Hepatocyte (in vitro differentiated cells): ENCODE measurements around the gene TMEM169. TPM values are rescaled to one million over a fixed set of nuclear protein-coding genes. Genes with fewer than 3 reads are reported as not detected.

ENCODE experiments used
- DNase-seq: peaks from one replicate; pipeline ENCODE4 v3.0.0-alpha.2; 2016; ENCODE audit warnings: low spot score
- H2AFZ ChIP-seq: fragments of 200-600 bp; sonication (generic); 2 replicates; pipeline ENCODE4 v1.6.0; 2016; ENCODE audit warnings: antibody characterized with exemption, mild to moderate bottlenecking
- H3K27ac ChIP-seq: fragments of 200-600 bp; sonication (generic); 2 replicates; pipeline ENCODE4 v1.5.1; 2016; ENCODE audit warnings: mild to moderate bottlenecking
- H3K27me3 ChIP-seq: fragments of 200-600 bp; sonication (generic); 2 replicates; pipeline ENCODE4 v1.6.1; 2016
- H3K36me3 ChIP-seq: fragments of 200-600 bp; sonication (generic); replicated peaks from 2 replicates; pipeline ENCODE4 v1.5.1; 2016; ENCODE audit warnings: low read depth; ENCODE audit not compliant: insufficient read depth
- H3K4me1 ChIP-seq: fragments of 200-600 bp; sonication (generic); 2 replicates; pipeline ENCODE4 v1.5.1; 2016; ENCODE audit warnings: mild to moderate bottlenecking, moderate library complexity; ENCODE audit not compliant: insufficient read depth
- H3K4me2 ChIP-seq: fragments of 200-600 bp; sonication (generic); 2 replicates; pipeline ENCODE4 v1.6.0; 2016
- H3K4me3 ChIP-seq: fragments of 200-600 bp; sonication (generic); 2 replicates; pipeline ENCODE4 v1.5.1; 2016; ENCODE audit warnings: mild to moderate bottlenecking
- H3K79me2 ChIP-seq: fragments of 200-600 bp; sonication (generic); 2 replicates; pipeline ENCODE4 v1.6.0; 2017; ENCODE audit warnings: mild to moderate bottlenecking
- H3K9me2 ChIP-seq: fragments of 200-600 bp; sonication (generic); replicated peaks from 2 replicates; pipeline ENCODE4 v1.6.0; 2017; ENCODE audit warnings: mild to moderate bottlenecking; ENCODE audit not compliant: insufficient read depth
- H3K9me3 ChIP-seq: fragments of 200-600 bp; sonication (generic); 2 replicates; pipeline ENCODE4 v1.5.1; 2016; ENCODE audit warnings: low read depth, mild to moderate bottlenecking
- H4K20me1 ChIP-seq: fragments of 200-600 bp; sonication (generic); 2 replicates; pipeline ENCODE4 v1.6.0; 2016; ENCODE audit warnings: mild to moderate bottlenecking; ENCODE audit not compliant: insufficient read depth, poor library complexity, severe bottlenecking
- EZH2 ChIP-seq: fragments of 200-600 bp; sonication (generic); IDR thresholded peaks from 2 replicates; pipeline ENCODE4 v1.6.1; 2016; ENCODE audit warnings: antibody characterized with exemption, mild to moderate bottlenecking, borderline replicate concordance
- EZH2phosphoT487 ChIP-seq: fragments of 200-600 bp; sonication (generic); IDR thresholded peaks from one replicate; pipeline ENCODE4 v1.6.1; 2018; ENCODE audit warnings: antibody characterized with exemption, mild to moderate bottlenecking, low read depth, moderate library complexity; ENCODE audit not compliant: unreplicated experiment, severe bottlenecking
- WGBS: methylation state at CpG from one replicate; pipeline ENCODE4 v1.1.6; 2016; ENCODE audit warnings: low lambda C conversion rate; ENCODE audit errors: missing lambda C conversion rate; 5-methylcytosine and 5-hydroxymethylcytosine counted together
- polyA plus RNA-seq: library from polyadenylated mRNA; unstranded; fragments of >200 nt; fragmentation: Nextera tagmentation; extraction: Ambion mirVana; gene quantifications from 2 replicates; pipeline ENCODE4 v1.2.1, GENCODE V29; 2016
- total RNA-seq: library from RNA; depleted of rRNA; stranded (reverse); fragments of >200 nt; gene quantifications from 2 replicates; pipeline ENCODE4 v1.2.3, GENCODE V29; 2014
- TF ChIP-seq, protein P1 (sequence below): fragments of 200-600 bp; sonication (generic); IDR thresholded peaks from 2 replicates; pipeline ENCODE4 v1.5.1; 2016; ENCODE audit warnings: antibody characterized with exemption, mild to moderate bottlenecking; ENCODE audit not compliant: poor library complexity

Gene TMEM169
- total and polyA plus RNA-seq, 2 experiments from 2014 or later, result 0.91 to 1.1 TPM

DNA sequence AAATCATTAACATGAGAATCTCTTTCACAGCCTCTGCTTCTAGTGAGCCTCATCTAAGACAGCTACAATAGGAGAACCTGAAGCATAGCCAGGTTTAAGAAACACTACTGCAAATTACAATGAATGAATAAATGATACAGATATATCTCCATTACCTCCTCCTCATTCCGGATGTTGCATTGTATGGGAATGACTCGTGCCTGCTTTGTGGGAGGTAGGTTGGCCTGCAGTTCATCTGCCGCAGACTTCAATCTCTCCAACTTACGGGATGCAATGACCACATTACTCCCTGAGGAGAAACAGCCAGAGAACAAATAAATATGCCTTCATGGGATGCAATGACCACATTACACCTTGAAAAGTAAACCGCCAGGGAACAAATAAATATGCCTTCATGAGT, 15.5 kb upstream of the TMEM169 start:
- Histone ChIP-seq H3K27ac (no peak overlapping the region), H3K79me2 (no peaks in the 10 kb centered on the region), H2AFZ (no peak overlapping the region), H4K20me1 (no peaks in the 10 kb centered on the region), H3K9me2 (no peaks in the 10 kb centered on the region), H3K36me3 (no peaks in the 10 kb centered on the region), H3K27me3 (no peaks in the 10 kb centered on the region), H3K9me3 (no peaks in the 10 kb centered on the region), H3K4me3 (no peak overlapping the region), H3K4me2 (no peak overlapping the region), H3K4me1 (no peaks in the 10 kb centered on the region)
- TF ChIP-seq EZH2, result no peak
- TF ChIP-seq EZH2phosphoT487, result no peak
- TF ChIP-seq, protein P1, sequence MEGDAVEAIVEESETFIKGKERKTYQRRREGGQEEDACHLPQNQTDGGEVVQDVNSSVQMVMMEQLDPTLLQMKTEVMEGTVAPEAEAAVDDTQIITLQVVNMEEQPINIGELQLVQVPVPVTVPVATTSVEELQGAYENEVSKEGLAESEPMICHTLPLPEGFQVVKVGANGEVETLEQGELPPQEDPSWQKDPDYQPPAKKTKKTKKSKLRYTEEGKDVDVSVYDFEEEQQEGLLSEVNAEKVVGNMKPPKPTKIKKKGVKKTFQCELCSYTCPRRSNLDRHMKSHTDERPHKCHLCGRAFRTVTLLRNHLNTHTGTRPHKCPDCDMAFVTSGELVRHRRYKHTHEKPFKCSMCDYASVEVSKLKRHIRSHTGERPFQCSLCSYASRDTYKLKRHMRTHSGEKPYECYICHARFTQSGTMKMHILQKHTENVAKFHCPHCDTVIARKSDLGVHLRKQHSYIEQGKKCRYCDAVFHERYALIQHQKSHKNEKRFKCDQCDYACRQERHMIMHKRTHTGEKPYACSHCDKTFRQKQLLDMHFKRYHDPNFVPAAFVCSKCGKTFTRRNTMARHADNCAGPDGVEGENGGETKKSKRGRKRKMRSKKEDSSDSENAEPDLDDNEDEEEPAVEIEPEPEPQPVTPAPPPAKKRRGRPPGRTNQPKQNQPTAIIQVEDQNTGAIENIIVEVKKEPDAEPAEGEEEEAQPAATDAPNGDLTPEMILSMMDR, result no peak
- WGBS, result 77% methylated on average over 5 of the region's 5 CpGs
- DNase-seq, result no peak

- H3K27me3 ChIP-seq, result no peaks in the 10 kb centered on the region
- H3K4me1 ChIP-seq, result no peaks in the 10 kb centered on the region
- no peak overlapping the region for H3K4me2 ChIP-seq
- H3K9me2 ChIP-seq, result no peaks in the 10 kb centered on the region
- no peaks in the 10 kb centered on the region for H4K20me1 ChIP-seq
- no peaks in the 10 kb centered on the region for H3K79me2 ChIP-seq
- 90% methylated on average over 2 of the region's 2 CpGs for WGBS
- H3K36me3 ChIP-seq, result no peaks in the 10 kb centered on the region
- no peak overlapping the region for H3K4me3 ChIP-seq
- H2AFZ ChIP-seq, result no peak overlapping the region
- no peak overlapping the region for H3K27ac ChIP-seq
- DNase-seq, result no peak
- H3K9me3 ChIP-seq, result no peaks in the 10 kb centered on the region
- no peak for TF ChIP-seq EZH2
- TF ChIP-seq, protein P1, result no peak
- no peak for TF ChIP-seq EZH2phosphoT487
Observed at GRCh38 chr2:216069028-216069427, 12.7 kb upstream of the TMEM169 start.

- WGBS, result 90% methylated on average over 6 of the region's 6 CpGs
- no peak for TF ChIP-seq EZH2phosphoT487
- TF ChIP-seq EZH2, result no peak
- TF ChIP-seq, protein P1, result no peak
- H3K9me3 ChIP-seq, result no peaks in the 10 kb centered on the region
- no peak overlapping the region for H3K4me2 ChIP-seq
- H4K20me1 ChIP-seq, result no peaks in the 10 kb centered on the region
- H3K4me3 ChIP-seq, result no peak overlapping the region
- no peaks in the 10 kb centered on the region for H3K36me3 ChIP-seq
- H3K4me1 ChIP-seq, result no peaks in the 10 kb centered on the region
- H3K27ac ChIP-seq, result no peak overlapping the region
- peaks cover 6% of the 10 kb centered on the region for H3K79me2 ChIP-seq
- H3K27me3 ChIP-seq, result no peaks in the 10 kb centered on the region
- H3K9me2 ChIP-seq, result no peaks in the 10 kb centered on the region
- no peak for DNase-seq
- H2AFZ ChIP-seq, result no peak overlapping the region
Observed at GRCh38 chr2:216070195-216070594, 11.5 kb upstream of the TMEM169 start.
